ENCODE measurements around the gene MRPS18A. TPM values are rescaled to one million over a fixed set of nuclear protein-coding genes. Genes with fewer than 3 reads are reported as not detected.
"Not testable (repeated sequence)": the region's sequence is repeated elsewhere in the genome, so short reads cannot be mapped to it uniquely, and the experiment has no call there.

The MRPS18A gene
- total RNA-seq, 3 donors from 2014 or later = 36.9 to 65.7 (median 61.9) TPM

DNA sequence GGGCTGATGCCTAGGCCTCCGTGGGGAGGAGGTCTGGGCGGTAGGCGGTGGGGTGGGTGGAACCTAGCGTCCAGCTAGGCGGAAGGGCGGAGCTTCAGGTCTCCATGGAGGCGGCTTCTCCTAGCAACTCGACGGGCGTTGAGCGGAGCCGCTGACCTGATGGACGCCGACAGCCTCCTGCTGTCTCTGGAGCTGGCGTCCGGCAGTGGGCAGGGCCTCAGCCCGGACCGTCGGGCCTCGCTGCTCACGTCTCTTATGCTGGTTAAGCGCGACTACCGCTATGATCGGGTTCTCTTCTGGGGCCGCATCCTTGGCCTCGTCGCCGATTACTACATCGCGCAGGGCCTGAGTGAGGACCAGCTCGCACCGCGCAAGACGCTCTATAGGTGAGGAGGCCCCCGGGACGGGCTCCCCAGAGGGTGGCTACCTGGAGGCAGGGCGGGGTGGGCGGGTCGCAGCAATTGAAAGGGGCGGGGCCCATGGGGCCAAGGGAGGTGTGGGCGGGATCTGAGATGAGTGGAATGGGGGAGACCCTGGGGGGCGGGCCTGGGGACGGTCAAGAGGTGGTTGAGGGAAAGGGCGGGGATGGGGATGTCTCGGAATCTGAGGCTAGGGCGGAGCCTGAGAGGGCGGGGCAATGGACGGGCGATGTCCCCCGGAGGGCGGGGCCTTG lies 42.5 kb downstream of the MRPS18A start, which contains the start of gene RSPH9:
Gene RSPH9 (plus strand): TSS at position 97 of the 673 bp plus-strand sequence. CDS start 63 bp downstream, at position 160.
- Histone ChIP-seq H3K4me3 (no peak within 1 kb of the TSS), H3K9me3 (no peaks in the 10 kb centered on the region), H3K36me3 (ENCODE audit: low read depth) (peaks cover 7% of the 10 kb centered on the region), H3K4me1 (ENCODE audit: low read depth) (peaks cover 9% of the 10 kb centered on the region)
- ATAC-seq (peak; percentile 83), DNase-seq (peak; percentile 81 to 85 (median 81))
- intact Hi-C loops (cut with DNase I, micrococcal nuclease) = no loop called here
- TF ChIP-seq CTCF (IDR thresholded peaks at IDR 0.05) = no peak

DNA sequence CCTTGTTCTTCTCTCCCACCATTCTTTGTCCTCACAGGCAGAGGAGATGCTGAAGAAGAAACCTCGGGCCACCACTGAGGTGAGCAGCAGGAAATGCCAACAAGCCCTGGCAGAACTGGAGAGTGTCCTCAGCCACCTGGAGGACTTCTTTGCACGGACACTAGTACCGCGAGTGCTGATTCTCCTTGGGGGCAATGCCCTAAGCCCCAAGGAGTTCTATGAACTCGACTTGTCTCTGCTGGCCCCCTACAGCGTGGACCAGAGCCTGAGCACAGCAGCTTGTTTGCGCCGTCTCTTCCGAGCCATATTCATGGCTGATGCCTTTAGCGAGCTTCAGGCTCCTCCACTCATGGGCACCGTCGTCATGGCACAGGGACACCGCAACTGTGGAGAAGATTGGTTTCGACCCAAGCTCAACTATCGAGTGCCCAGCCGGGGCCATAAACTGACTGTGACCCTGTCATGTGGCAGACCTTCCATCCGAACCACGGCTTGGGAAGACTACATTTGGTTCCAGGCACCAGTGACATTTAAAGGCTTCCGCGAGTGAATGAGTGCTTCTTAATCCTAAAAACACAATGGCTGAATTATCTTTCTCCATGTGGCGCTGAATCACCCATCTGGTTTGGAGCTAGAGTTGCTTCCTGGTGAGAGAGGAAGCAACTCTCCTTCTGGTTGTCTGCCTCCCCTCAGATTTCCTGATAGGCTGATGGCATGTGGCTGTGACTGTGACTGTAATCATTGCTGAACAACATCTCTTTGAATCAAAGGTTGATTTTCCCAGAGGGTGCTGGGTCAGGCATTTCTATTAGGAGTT lies 47.4 kb downstream of the MRPS18A start:
- no peaks in the 10 kb centered on the region for H3K9me3 ChIP-seq
- no peak for TF ChIP-seq CTCF (IDR thresholded peaks at IDR 0.05)
- H3K4me3 ChIP-seq = no peak overlapping the region
- intact Hi-C loops (cut with DNase I, micrococcal nuclease) = no loop called here
- peaks cover 7% of the 10 kb centered on the region for H3K36me3 ChIP-seq (ENCODE audit: low read depth)
- H3K4me1 ChIP-seq (ENCODE audit: low read depth) = peaks cover 21% of the 10 kb centered on the region
- no peak for ATAC-seq
- no peak for DNase-seq

DNA sequence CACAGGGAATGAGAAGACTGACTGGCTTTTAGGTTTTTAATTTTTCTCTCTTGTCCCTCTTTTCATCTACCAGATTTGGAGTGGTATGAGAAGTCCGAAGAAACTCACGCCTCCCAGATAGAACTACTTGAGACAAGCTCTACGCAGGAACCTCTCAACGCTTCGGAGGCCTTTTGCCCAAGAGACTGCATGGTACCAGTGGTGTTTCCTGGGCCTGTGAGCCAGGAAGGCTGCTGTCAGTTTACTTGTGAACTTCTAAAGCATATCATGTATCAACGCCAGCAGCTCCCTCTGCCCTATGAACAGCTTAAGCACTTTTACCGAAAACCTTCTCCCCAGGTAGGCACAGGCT lies 51.3 kb downstream of the MRPS18A start:
- Histone ChIP-seq H3K4me1 (ENCODE audit: low read depth) (peaks cover 21% of the 10 kb centered on the region), H3K4me3 (peak overlapping the region; percentile 68), H3K36me3 (ENCODE audit: low read depth) (peaks cover 7% of the 10 kb centered on the region), H3K9me3 (no peaks in the 10 kb centered on the region)
- ATAC-seq = peak; percentile 26
- intact Hi-C loops (cut with DNase I, micrococcal nuclease) = no loop called here
- TF ChIP-seq CTCF (IDR thresholded peaks at IDR 0.05) = no peak
- DNase-seq = no peak

- peak; percentile 92 to 96 (median 93) for DNase-seq
- H3K4me3 ChIP-seq = peak within 1 kb of the TSS; percentile 68
- TF ChIP-seq CTCF (IDR thresholded peaks at IDR 0.05) = no peak
- ATAC-seq = peak; percentile 94
- intact Hi-C loops (cut with DNase I, micrococcal nuclease) = no loop called here
- H3K4me1 ChIP-seq (ENCODE audit: low read depth) = peaks cover 21% of the 10 kb centered on the region
- peaks cover 5% of the 10 kb centered on the region for H3K36me3 ChIP-seq (ENCODE audit: low read depth)
- no peaks in the 10 kb centered on the region for H3K9me3 ChIP-seq
These were observed 51.9 kb downstream of the MRPS18A start, which contains the start of gene MAD2L1BP for GRCh38 chr6:43635387-43636307. Gene MAD2L1BP (plus strand): TSS chr6:43635840. CDS start chr6:43635876, 36 bp downstream.

- intact Hi-C loops (cut with DNase I, micrococcal nuclease) = no loop called here
- no peaks in the 10 kb centered on the region for H3K36me3 ChIP-seq (ENCODE audit: low read depth)
- H3K4me1 ChIP-seq (ENCODE audit: low read depth) = peaks cover 28% of the 10 kb centered on the region
- no peak for TF ChIP-seq CTCF (IDR thresholded peaks at IDR 0.05)
- DNase-seq = no peak
- H3K9me3 ChIP-seq = no peaks in the 10 kb centered on the region
- H3K4me3 ChIP-seq = no peak overlapping the region
- ATAC-seq = no peak
These were observed 52.8 kb downstream of the MRPS18A start for GRCh38 chr6:43634702-43635303.

- H3K36me3 ChIP-seq (ENCODE audit: low read depth); H3K4me3 ChIP-seq; intact Hi-C loops (cut with DNase I, micrococcal nuclease); ATAC-seq; H3K9me3 ChIP-seq; DNase-seq: not testable (repeated sequence)
- H3K4me1 ChIP-seq (ENCODE audit: low read depth) = peaks cover 24% of the 10 kb centered on the region
These were observed 54.6 kb downstream of the MRPS18A start for GRCh38 chr6:43633002-43633401.

Measured in mucosa of descending colon (tissue), 3 donors.